GM23338 (cell line): Measurements from ENCODE around the gene PXDN. TPM values are rescaled to one million over a fixed set of nuclear protein-coding genes. Genes with fewer than 3 reads are reported as not detected.

Experiments used
- ATAC-seq: fragments of 200-7000 bp; cut with Tn5 transposase; 3 replicates; pipeline ENCODE4 v1.9.1; 2020
- DNase-seq: peaks from one replicate; pipeline ENCODE4 v3.0.0-alpha.2; 2015; ENCODE audit warnings: low spot score
- H2AFZ ChIP-seq: fragments of 200-600 bp; sonication (generic); 2 replicates; pipeline ENCODE4 v1.8.0; 2016; ENCODE audit warnings: antibody characterized with exemption, mild to moderate bottlenecking, moderate library complexity
- H3F3A ChIP-seq: fragments of 200-600 bp; sonication (generic); replicated peaks from 2 replicates; pipeline ENCODE4 v1.8.0; 2017; ENCODE audit warnings: antibody characterized with exemption, mixed run types, low read depth
- H3K27ac ChIP-seq: fragments of 200-600 bp; sonication (generic); 2 replicates; pipeline ENCODE4 v1.6.1; 2016; ENCODE audit warnings: low read depth
- H3K27me3 ChIP-seq: fragments of 200-600 bp; sonication (generic); 2 replicates; pipeline ENCODE4 v1.8.0; 2016; ENCODE audit warnings: mild to moderate bottlenecking, mixed run types, moderate library complexity; ENCODE audit not compliant: insufficient read depth
- H3K36me3 ChIP-seq: fragments of 200-600 bp; sonication (generic); 2 replicates; pipeline ENCODE4 v1.8.0; 2016; ENCODE audit warnings: mild to moderate bottlenecking; ENCODE audit not compliant: insufficient read depth
- H3K4me1 ChIP-seq: fragments of 200-600 bp; sonication (generic); 2 replicates; pipeline ENCODE4 v1.8.0; 2016; ENCODE audit warnings: mild to moderate bottlenecking, moderate library complexity; ENCODE audit not compliant: insufficient read depth
- H3K4me2 ChIP-seq: fragments of 200-600 bp; sonication (generic); 2 replicates; pipeline ENCODE4 v1.7.1; 2017; ENCODE audit warnings: mixed run types
- H3K4me3 ChIP-seq: fragments of 200-600 bp; sonication (generic); 2 replicates; pipeline ENCODE4 v1.6.1; 2016; ENCODE audit warnings: mixed run types
- H3K79me2 ChIP-seq: fragments of 200-600 bp; sonication (generic); replicated peaks from 2 replicates; pipeline ENCODE4 v1.8.0; 2017; ENCODE audit warnings: mild to moderate bottlenecking; ENCODE audit not compliant: insufficient read depth
- H3K9me2 ChIP-seq: fragments of 200-600 bp; sonication (generic); 2 replicates; pipeline ENCODE4 v1.8.0; 2017; ENCODE audit not compliant: insufficient read depth
- H4K20me1 ChIP-seq: fragments of 200-600 bp; sonication (generic); replicated peaks from 2 replicates; pipeline ENCODE4 v1.8.0; 2017; ENCODE audit warnings: mild to moderate bottlenecking; ENCODE audit not compliant: insufficient read depth
- H3K27ac Mint-ChIP-seq: 2 replicates; pipeline ENCODE4 v1.8.0; 2020; ENCODE audit warnings: inconsistent platforms, mild to moderate bottlenecking, moderate library complexity, mixed read lengths
- H3K27me3 Mint-ChIP-seq: 3 replicates; pipeline ENCODE4 v1.8.0; 2022; ENCODE audit warnings: low read depth, mild to moderate bottlenecking, moderate library complexity, mixed read lengths, inconsistent platforms; ENCODE audit not compliant: insufficient read depth, poor library complexity
- H3K36me3 Mint-ChIP-seq: 3 replicates; pipeline ENCODE4 v1.8.0; 2021; ENCODE audit warnings: low read depth, mild to moderate bottlenecking, inconsistent platforms, moderate library complexity, mixed read lengths
- H3K4me1 Mint-ChIP-seq: 3 replicates; pipeline ENCODE4 v1.8.0; 2020; ENCODE audit warnings: mild to moderate bottlenecking, inconsistent platforms, mixed read lengths
- H3K4me3 Mint-ChIP-seq: 3 replicates; pipeline ENCODE4 v1.8.0; 2021; ENCODE audit warnings: moderate library complexity, mild to moderate bottlenecking, inconsistent platforms, mixed read lengths
- H3K9me3 Mint-ChIP-seq: 3 replicates; pipeline ENCODE4 v1.8.0; 2020; ENCODE audit warnings: moderate library complexity, mild to moderate bottlenecking, inconsistent platforms, mixed read lengths
- CREB1 ChIP-seq: fragments of 250-450 bp; sonication (Bioruptor Pico); IDR thresholded peaks from 2 replicates; pipeline ENCODE4 v1.5.0; 2020; ENCODE audit warnings: low read depth, mild to moderate bottlenecking, moderate library complexity
- CTCF ChIP-seq, 2 experiments: fragments of 200-600 bp in 1 of 2; sonication (generic) in 1 of 2; conservative IDR thresholded peaks; 2 replicates each; pipeline versions ENCODE4 v1.5.1 to v1.6.1; 2016 to 2017; ENCODE audit warnings: antibody characterized with exemption in 2 of 2, low read depth in 2 of 2, mild to moderate bottlenecking in 2 of 2, moderate library complexity in 1 of 2
- EZH2 ChIP-seq: fragments of 200-600 bp; sonication (generic); IDR thresholded peaks from one replicate; pipeline ENCODE4 v1.8.0; 2017; ENCODE audit warnings: antibody characterized with exemption, mild to moderate bottlenecking, low read depth; ENCODE audit not compliant: unreplicated experiment
- EZH2phosphoT487 ChIP-seq: fragments of 200-600 bp; sonication (generic); IDR thresholded peaks from one replicate; pipeline ENCODE4 v1.8.1; 2018; ENCODE audit warnings: antibody characterized with exemption; ENCODE audit not compliant: unreplicated experiment
- JUNB ChIP-seq: IDR thresholded peaks from one replicate; pipeline ENCODE4 v1.6.1; 2016; ENCODE audit warnings: antibody characterized with exemption; ENCODE audit not compliant: unreplicated experiment
- NANOG ChIP-seq: IDR thresholded peaks from 2 replicates; pipeline ENCODE4 v1.6.1; 2016; ENCODE audit warnings: antibody characterized with exemption, borderline replicate concordance
- STAT1 ChIP-seq: IDR thresholded peaks from one replicate; pipeline ENCODE4 v1.6.1; 2016; ENCODE audit warnings: antibody characterized with exemption; ENCODE audit not compliant: unreplicated experiment
- ZNF114 ChIP-seq: fragments of 250-450 bp; sonication (Bioruptor Pico); IDR thresholded peaks from 2 replicates; pipeline ENCODE4 v1.5.0; 2020; ENCODE audit warnings: mild to moderate bottlenecking, moderate library complexity
- ZNF331 ChIP-seq: fragments of 250-450 bp; sonication (Bioruptor Pico); IDR thresholded peaks from 2 replicates; pipeline ENCODE4 v1.5.0; 2020; ENCODE audit warnings: low read depth, mild to moderate bottlenecking, moderate library complexity
- polyA plus RNA-seq: library from polyadenylated mRNA; unstranded; fragments of >200 nt; fragmentation: Nextera tagmentation; extraction: Ambion mirVana; gene quantifications from 2 replicates; pipeline ENCODE4 v1.2.1, GENCODE V29; 2016
- total RNA-seq: library from RNA; depleted of rRNA; stranded (reverse); fragments of >200 nt; shearing (Covaris generic); gene quantifications from 2 replicates; pipeline ENCODE4 v1.2.3, GENCODE V29; 2014
- TF ChIP-seq, protein P1 (sequence below): IDR thresholded peaks from 2 replicates; pipeline ENCODE4 v1.6.1; 2016; ENCODE audit warnings: antibody characterized with exemption

The PXDN gene
- total and polyA plus RNA-seq, 2 experiments from 2014 or later, result 42.2 to 225 TPM

DNA sequence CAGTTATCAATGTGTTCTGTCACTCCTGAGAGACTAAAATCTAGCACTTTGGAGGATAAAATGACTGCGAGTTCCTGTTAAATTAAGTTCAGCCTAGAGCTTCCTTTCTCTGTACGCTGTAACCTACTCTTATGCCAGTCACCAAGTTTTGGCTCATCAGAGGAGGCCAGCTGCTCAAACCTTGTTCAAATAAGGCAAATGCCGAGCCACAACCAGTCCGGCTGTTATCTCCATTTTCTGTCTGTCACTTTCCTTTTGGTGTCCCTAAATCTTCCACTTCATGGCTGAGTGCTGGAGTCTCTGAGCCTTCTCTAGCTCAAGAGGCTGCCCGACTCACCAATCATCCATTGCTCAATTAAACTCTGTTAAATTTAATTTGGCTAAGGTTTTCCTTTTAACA, 33.5 kb upstream of the PXDN start (continued):
- no peak for TF ChIP-seq CTCF (conservative IDR thresholded peaks at IDR 0.05; ENCODE audit: low read depth in 2 of 2)

GRCh38 chr2:1777156-1777555, 32.8 kb upstream of the PXDN start:
- Histone ChIP-seq H4K20me1 (no peaks in the 10 kb centered on the region), H3K4me1 (no peaks in the 10 kb centered on the region), H3K4me3 (no peak overlapping the region), H2AFZ (no peak overlapping the region), H3K27me3 (no peaks in the 10 kb centered on the region), H3K4me2 (no peak overlapping the region), H3F3A (no peaks in the 10 kb centered on the region), H3K36me3 (no peaks in the 10 kb centered on the region), H3K79me2 (no peaks in the 10 kb centered on the region), H3K27ac (no peak overlapping the region), H3K9me2 (no peaks in the 10 kb centered on the region)
- H3K9me3 Mint-ChIP-seq, result no peaks in the 10 kb centered on the region
- ATAC-seq, result no peak
- no peaks in the 10 kb centered on the region for H3K27me3 Mint-ChIP-seq
- H3K27ac Mint-ChIP-seq, result no peak overlapping the region
- no peak overlapping the region for H3K4me3 Mint-ChIP-seq
- H3K36me3 Mint-ChIP-seq, result no peaks in the 10 kb centered on the region; the same call in 2 of the 3 replicates
- DNase-seq, result no peak
- H3K4me1 Mint-ChIP-seq, result peaks cover 18% of the 10 kb centered on the region
- TF ChIP-seq JUNB, result no peak
- TF ChIP-seq, protein P1, sequence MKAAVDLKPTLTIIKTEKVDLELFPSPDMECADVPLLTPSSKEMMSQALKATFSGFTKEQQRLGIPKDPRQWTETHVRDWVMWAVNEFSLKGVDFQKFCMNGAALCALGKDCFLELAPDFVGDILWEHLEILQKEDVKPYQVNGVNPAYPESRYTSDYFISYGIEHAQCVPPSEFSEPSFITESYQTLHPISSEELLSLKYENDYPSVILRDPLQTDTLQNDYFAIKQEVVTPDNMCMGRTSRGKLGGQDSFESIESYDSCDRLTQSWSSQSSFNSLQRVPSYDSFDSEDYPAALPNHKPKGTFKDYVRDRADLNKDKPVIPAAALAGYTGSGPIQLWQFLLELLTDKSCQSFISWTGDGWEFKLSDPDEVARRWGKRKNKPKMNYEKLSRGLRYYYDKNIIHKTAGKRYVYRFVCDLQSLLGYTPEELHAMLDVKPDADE, result no peak
- TF ChIP-seq EZH2phosphoT487, result no peak
- TF ChIP-seq ZNF331 (CRISPR knock-in tag), result no peak
- no peak for TF ChIP-seq EZH2
- TF ChIP-seq NANOG, result no peak
- TF ChIP-seq ZNF114, result no peak
- TF ChIP-seq CTCF (conservative IDR thresholded peaks at IDR 0.05; ENCODE audit: low read depth in 2 of 2), result no peak
- no peak for TF ChIP-seq STAT1
- TF ChIP-seq CREB1 (CRISPR knock-in tag), result no peak
